ENCODE results near the gene ACOT7. TPM values are rescaled to one million over a fixed set of nuclear protein-coding genes. Genes with fewer than 3 reads are reported as not detected.

Gene ACOT7
- total and polyA plus RNA-seq, 2 of the 13 experiments (the other 11 are each of a cell fraction or from before 2014, with no cell fraction given): 33.0 to 55.8 TPM

DNA sequence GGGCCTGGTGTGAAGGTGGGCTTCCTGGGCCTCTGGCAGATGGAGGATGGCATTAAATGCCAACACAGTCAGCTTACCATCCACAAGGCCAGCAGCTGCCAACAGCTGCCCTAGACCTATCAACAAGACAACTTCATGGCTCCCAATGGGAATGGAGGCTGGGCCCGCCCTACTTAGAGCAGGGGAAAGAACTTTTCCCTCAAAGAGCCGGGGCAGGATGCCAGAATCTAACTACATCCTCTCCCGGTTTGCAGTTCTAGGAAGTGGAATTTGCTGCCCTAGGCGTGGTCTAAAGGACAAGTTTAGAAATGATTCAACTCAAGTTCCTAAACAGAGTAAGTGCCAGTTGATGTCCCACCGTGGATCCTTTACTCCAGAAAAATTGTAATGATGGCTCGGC, 170.9 kb downstream of the ACOT7 start:
- no peak overlapping the region for H3K27ac ChIP-seq (ENCODE audit: extremely low read length, insufficient read depth, low read length)
- H3K4me2 ChIP-seq (ENCODE audit: low read depth, low read length): no peak overlapping the region
- ATAC-seq: no peak
- no TSS peak for BruUV-seq (replicated peaks)
- CTCF ChIA-PET (ENCODE audit: low intra/inter-chr PET ratio, low total read pairs): no interaction called here
- H3K4me3 ChIP-seq (replicated peaks in 1 of 3; ENCODE audit: insufficient read depth in 1 of 3, low read depth in 2 of 3, low read length in 3 of 3): no peak overlapping the region
- peaks cover 7 to 45% of the 10 kb centered on the region in 2 experiments; a peak in 4 of 5 replicates for H3K36me3 ChIP-seq (replicated peaks in 1 of 2; ENCODE audit: control insufficient read depth in 1 of 2, insufficient read depth in 2 of 2, low read length in 2 of 2)
- 98% methylated on average over 6 of the region's 6 CpGs for WGBS (ENCODE audit: low lambda C conversion rate)
- no peak overlapping the region for H2AFZ ChIP-seq (ENCODE audit: low read length)
- no peaks in the 10 kb centered on the region for H3K4me1 ChIP-seq (ENCODE audit: insufficient read depth, low read length)
- no peaks in the 10 kb centered on the region for H4K20me1 ChIP-seq (ENCODE audit: insufficient read depth, low read length)
- no peak overlapping the region for H3K9ac ChIP-seq (ENCODE audit: insufficient read depth, low read depth, low read length)
- H3K27me3 ChIP-seq (ENCODE audit: control insufficient read depth in 1 of 2, insufficient read depth in 2 of 2, low read length in 2 of 2): no peaks in the 10 kb centered on the region
- no peaks in the 10 kb centered on the region for H3K79me2 ChIP-seq (ENCODE audit: insufficient read depth, low read length)
- H3K9me3 ChIP-seq (ENCODE audit: low read length): no peaks in the 10 kb centered on the region
- POLR2A ChIA-PET: interaction anchor here (1.3 kb wide), 1 partner anchor 16 kb away, joined by 3 read pairs; no protein-coding TSS in a partner anchor
- in situ Hi-C loops (cut with HindIII; ENCODE audit: extremely low pct_ligation_motif_present, low pct_unique_long_range_greater_than_20kb): no loop called here
- intact Hi-C loops (cut with micrococcal nuclease; ENCODE audit: unreplicated experiment): no loop called here
- FAIRE-seq: no peak
- no peak for DNase-seq (ENCODE audit: low spot score)
- TF ChIP-seq SIX4 (CRISPR knock-in tag; IDR thresholded peaks at IDR 0.05): no peak
- TF ChIP-seq, protein P1, sequence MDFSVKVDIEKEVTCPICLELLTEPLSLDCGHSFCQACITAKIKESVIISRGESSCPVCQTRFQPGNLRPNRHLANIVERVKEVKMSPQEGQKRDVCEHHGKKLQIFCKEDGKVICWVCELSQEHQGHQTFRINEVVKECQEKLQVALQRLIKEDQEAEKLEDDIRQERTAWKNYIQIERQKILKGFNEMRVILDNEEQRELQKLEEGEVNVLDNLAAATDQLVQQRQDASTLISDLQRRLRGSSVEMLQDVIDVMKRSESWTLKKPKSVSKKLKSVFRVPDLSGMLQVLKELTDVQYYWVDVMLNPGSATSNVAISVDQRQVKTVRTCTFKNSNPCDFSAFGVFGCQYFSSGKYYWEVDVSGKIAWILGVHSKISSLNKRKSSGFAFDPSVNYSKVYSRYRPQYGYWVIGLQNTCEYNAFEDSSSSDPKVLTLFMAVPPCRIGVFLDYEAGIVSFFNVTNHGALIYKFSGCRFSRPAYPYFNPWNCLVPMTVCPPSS (IDR thresholded peaks at IDR 0.05): no peak
- TF ChIP-seq, protein P2, sequence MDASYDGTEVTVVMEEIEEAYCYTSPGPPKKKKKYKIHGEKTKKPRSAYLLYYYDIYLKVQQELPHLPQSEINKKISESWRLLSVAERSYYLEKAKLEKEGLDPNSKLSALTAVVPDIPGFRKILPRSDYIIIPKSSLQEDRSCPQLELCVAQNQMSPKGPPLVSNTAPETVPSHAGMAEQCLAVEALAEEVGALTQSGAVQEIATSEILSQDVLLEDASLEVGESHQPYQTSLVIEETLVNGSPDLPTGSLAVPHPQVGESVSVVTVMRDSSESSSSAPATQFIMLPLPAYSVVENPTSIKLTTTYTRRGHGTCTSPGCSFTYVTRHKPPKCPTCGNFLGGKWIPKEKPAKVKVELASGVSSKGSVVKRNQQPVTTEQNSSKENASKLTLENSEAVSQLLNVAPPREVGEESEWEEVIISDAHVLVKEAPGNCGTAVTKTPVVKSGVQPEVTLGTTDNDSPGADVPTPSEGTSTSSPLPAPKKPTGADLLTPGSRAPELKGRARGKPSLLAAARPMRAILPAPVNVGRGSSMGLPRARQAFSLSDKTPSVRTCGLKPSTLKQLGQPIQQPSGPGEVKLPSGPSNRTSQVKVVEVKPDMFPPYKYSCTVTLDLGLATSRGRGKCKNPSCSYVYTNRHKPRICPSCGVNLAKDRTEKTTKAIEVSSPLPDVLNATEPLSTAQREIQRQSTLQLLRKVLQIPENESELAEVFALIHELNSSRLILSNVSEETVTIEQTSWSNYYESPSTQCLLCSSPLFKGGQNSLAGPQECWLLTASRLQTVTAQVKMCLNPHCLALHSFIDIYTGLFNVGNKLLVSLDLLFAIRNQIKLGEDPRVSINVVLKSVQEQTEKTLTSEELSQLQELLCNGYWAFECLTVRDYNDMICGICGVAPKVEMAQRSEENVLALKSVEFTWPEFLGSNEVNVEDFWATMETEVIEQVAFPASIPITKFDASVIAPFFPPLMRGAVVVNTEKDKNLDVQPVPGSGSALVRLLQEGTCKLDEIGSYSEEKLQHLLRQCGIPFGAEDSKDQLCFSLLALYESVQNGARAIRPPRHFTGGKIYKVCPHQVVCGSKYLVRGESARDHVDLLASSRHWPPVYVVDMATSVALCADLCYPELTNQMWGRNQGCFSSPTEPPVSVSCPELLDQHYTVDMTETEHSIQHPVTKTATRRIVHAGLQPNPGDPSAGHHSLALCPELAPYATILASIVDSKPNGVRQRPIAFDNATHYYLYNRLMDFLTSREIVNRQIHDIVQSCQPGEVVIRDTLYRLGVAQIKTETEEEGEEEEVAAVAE (CRISPR knock-in tag; IDR thresholded peaks at IDR 0.05; ENCODE audit: borderline replicate concordance): no peak
- TF ChIP-seq TP53 (CRISPR knock-in tag; conservative IDR thresholded peaks at IDR 0.05): no peak
- TF ChIP-seq TEAD2 (CRISPR knock-in tag; IDR thresholded peaks at IDR 0.05): no peak
- TF ChIP-seq, protein P3, sequence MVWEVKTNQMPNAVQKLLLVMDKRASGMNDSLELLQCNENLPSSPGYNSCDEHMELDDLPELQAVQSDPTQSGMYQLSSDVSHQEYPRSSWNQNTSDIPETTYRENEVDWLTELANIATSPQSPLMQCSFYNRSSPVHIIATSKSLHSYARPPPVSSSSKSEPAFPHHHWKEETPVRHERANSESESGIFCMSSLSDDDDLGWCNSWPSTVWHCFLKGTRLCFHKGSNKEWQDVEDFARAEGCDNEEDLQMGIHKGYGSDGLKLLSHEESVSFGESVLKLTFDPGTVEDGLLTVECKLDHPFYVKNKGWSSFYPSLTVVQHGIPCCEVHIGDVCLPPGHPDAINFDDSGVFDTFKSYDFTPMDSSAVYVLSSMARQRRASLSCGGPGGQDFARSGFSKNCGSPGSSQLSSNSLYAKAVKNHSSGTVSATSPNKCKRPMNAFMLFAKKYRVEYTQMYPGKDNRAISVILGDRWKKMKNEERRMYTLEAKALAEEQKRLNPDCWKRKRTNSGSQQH (CRISPR knock-in tag; IDR thresholded peaks at IDR 0.05; ENCODE audit: low read depth): no peak
- TF ChIP-seq ZBTB7B (CRISPR knock-in tag; IDR thresholded peaks at IDR 0.05): no peak
- no peak for TF ChIP-seq THAP7 (CRISPR knock-in tag; IDR thresholded peaks at IDR 0.05)
- TF ChIP-seq ATAD3A (CRISPR knock-in tag; IDR thresholded peaks at IDR 0.05): no peak
- TF ChIP-seq ZSCAN9 (CRISPR knock-in tag; IDR thresholded peaks at IDR 0.05; ENCODE audit: borderline replicate concordance): no peak
- TF ChIP-seq SKI (IDR thresholded peaks at IDR 0.05; ENCODE audit: partially characterized antibody): no peak
- no peak for TF ChIP-seq MAZ (IDR thresholded peaks at IDR 0.05; ENCODE audit: borderline replicate concordance, low read depth, low read length)
- no peak for TF ChIP-seq MAZ (CRISPR knock-in tag; IDR thresholded peaks at IDR 0.05; ENCODE audit: low read depth)
- no peak for TF ChIP-seq FLYWCH1 (CRISPR knock-in tag; IDR thresholded peaks at IDR 0.05)
- TF ChIP-seq, protein P4, sequence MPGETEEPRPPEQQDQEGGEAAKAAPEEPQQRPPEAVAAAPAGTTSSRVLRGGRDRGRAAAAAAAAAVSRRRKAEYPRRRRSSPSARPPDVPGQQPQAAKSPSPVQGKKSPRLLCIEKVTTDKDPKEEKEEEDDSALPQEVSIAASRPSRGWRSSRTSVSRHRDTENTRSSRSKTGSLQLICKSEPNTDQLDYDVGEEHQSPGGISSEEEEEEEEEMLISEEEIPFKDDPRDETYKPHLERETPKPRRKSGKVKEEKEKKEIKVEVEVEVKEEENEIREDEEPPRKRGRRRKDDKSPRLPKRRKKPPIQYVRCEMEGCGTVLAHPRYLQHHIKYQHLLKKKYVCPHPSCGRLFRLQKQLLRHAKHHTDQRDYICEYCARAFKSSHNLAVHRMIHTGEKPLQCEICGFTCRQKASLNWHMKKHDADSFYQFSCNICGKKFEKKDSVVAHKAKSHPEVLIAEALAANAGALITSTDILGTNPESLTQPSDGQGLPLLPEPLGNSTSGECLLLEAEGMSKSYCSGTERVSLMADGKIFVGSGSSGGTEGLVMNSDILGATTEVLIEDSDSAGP (CRISPR knock-in tag; IDR thresholded peaks at IDR 0.05; ENCODE audit: borderline replicate concordance): no peak
- TF ChIP-seq ZBTB3 (CRISPR knock-in tag; IDR thresholded peaks at IDR 0.05; ENCODE audit: borderline replicate concordance, low read depth): no peak
- no peak for TF ChIP-seq BRCA1 (CRISPR knock-in tag; IDR thresholded peaks at IDR 0.05)

Data from HepG2 (cell line).